Urothelium cell line (cell line): Measurements from ENCODE around the gene NRARP.

Experiments
- DNase-seq: peaks from one replicate; pipeline ENCODE4 v3.0.0; 2011; ENCODE audit warnings: low spot score, mixed read lengths
- FAIRE-seq: peaks from 2 replicates; lab custom pipeline; 2011; peaks lifted over from hg19 to GRCh38; lab: Jason Lieb, UNC

Gene NRARP

GRCh38 chr9:137278721-137279711 lies 23.1 kb downstream of the NRARP start:
- FAIRE-seq (no peak), DNase-seq (no peak)

- FAIRE-seq = no peak
- DNase-seq = no peak
Observed at GRCh38 chr9:137278061-137278701, 23.9 kb downstream of the NRARP start.

GRCh38 chr9:137277329-137278041 lies 24.6 kb downstream of the NRARP start, which contains the start of gene TOR4A:
Gene TOR4A, plus strand, starts transcription at chr9:137277726. Its CDS starts 964 bp downstream, at chr9:137278690.
- DNase-seq = peak; percentile 91
- no peak for FAIRE-seq

- FAIRE-seq (no peak), DNase-seq (peak; percentile 80)
Observed at GRCh38 chr9:137276473-137277328, 25.4 kb downstream of the NRARP start.

- FAIRE-seq (no peak), DNase-seq (no peak)
Observed at GRCh38 chr9:137275588-137276472, 26.2 kb downstream of the NRARP start.

GRCh38 chr9:137275203-137275587 lies 26.9 kb downstream of the NRARP start:
- FAIRE-seq = no peak
- DNase-seq = no peak

- no peak for DNase-seq
Observed at GRCh38 chr9:137273611-137274320, 28.3 kb downstream of the NRARP start.

GRCh38 chr9:137273095-137273490 lies 29.0 kb downstream of the NRARP start:
- no peak for DNase-seq
- no peak for FAIRE-seq

More at GRCh38 chr9:137273611-137274320, 28.3 kb downstream of the NRARP start:
- FAIRE-seq = no peak

GRCh38 chr9:137272241-137273094 lies 29.6 kb downstream of the NRARP start:
- no peak for FAIRE-seq
- DNase-seq = no peak

GRCh38 chr9:137271696-137272076 lies 30.4 kb downstream of the NRARP start:
- DNase-seq (no peak), FAIRE-seq (no peak)

- FAIRE-seq (no peak), DNase-seq (no peak)
Observed at GRCh38 chr9:137270929-137271695, 31.0 kb downstream of the NRARP start.

- no peak for FAIRE-seq
- DNase-seq = no peak
Observed at GRCh38 chr9:137269231-137269772, 32.8 kb downstream of the NRARP start.

- FAIRE-seq = no peak
- no peak for DNase-seq
Observed at GRCh38 chr9:137268538-137269201, 33.4 kb downstream of the NRARP start.

- DNase-seq (no peak), FAIRE-seq (no peak)
Observed at GRCh38 chr9:137267933-137268355, 34.1 kb downstream of the NRARP start.

- FAIRE-seq (no peak), DNase-seq (no peak)
Observed at GRCh38 chr9:137266585-137267453, 35.3 kb downstream of the NRARP start.
